Neutrophil (primary cell): Measurements from ENCODE around the gene KIF26B.

Experiments
- H3K27ac ChIP-seq: fragments of 200-600 bp; sonication (generic); 2 replicates; pipeline ENCODE4 v1.5.1; 2016; ENCODE audit warnings: mild to moderate bottlenecking, moderate library complexity
- H3K27me3 ChIP-seq: fragments of 200-600 bp; sonication (generic); 2 replicates; pipeline ENCODE4 v1.6.0; 2016; ENCODE audit warnings: mild to moderate bottlenecking
- H3K36me3 ChIP-seq: fragments of 200-600 bp; sonication (generic); 2 replicates; pipeline ENCODE4 v1.5.1; 2017
- H3K4me1 ChIP-seq, 2 experiments: fragments of 200-600 bp in 1 of 2; sonication (generic) in 1 of 2; 1 replicate in 1 of 2; 2 replicates in 1 of 2; pipeline versions ENCODE4 v1.5.1 to v1.6.1; 2013 to 2016; ENCODE audit warnings: low read depth in 1 of 2, low read length in 1 of 2, mild to moderate bottlenecking in 1 of 2, moderate library complexity in 1 of 2; ENCODE audit not compliant: control insufficient read depth in 1 of 2, insufficient read depth in 1 of 2
- H3K4me3 ChIP-seq, 2 experiments: fragments of 200-600 bp in 1 of 2; sonication (generic) in 1 of 2; 1 replicate in 1 of 2; 2 replicates in 1 of 2; pipeline ENCODE4 v1.5.1; 2013 to 2016; ENCODE audit warnings: low read depth in 1 of 2, low read length in 1 of 2, mild to moderate bottlenecking in 1 of 2, moderate library complexity in 1 of 2
- H3K9me3 ChIP-seq: fragments of 200-600 bp; sonication (generic); 2 replicates; pipeline ENCODE4 v1.5.1; 2016
- TF ChIP-seq, protein P1 (sequence below): fragments of 200-600 bp; sonication (generic); IDR thresholded peaks from 2 replicates; pipeline ENCODE4 v1.5.1; 2016; ENCODE audit warnings: antibody characterized with exemption

KIF26B gene

DNA sequence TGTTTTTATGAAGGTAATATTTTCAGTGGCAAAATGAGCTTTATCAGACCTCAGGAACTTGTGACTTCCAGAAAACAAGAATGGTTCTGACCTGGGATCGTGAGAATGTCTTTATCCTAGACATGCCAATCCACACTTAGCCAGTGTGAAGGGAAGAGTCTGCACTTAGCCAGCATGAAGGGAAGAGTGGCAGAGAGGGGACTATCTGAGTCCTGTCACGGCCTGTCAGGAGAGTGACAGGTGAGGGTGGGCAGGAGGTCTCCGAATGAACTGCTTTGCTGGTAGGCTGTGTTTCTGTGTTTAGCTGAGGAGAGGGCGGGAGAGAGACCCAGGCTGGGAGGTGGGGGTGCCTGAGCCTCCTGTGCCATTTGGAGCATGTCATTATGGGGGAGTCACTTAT, 173.1 kb downstream of the KIF26B start:
- no peak overlapping the region for H3K27ac ChIP-seq
- H3K4me1 ChIP-seq: no peaks in the 10 kb centered on the region
- H3K27me3 ChIP-seq: no peaks in the 10 kb centered on the region
- no peak overlapping the region for H3K4me3 ChIP-seq
- TF ChIP-seq, protein P1, sequence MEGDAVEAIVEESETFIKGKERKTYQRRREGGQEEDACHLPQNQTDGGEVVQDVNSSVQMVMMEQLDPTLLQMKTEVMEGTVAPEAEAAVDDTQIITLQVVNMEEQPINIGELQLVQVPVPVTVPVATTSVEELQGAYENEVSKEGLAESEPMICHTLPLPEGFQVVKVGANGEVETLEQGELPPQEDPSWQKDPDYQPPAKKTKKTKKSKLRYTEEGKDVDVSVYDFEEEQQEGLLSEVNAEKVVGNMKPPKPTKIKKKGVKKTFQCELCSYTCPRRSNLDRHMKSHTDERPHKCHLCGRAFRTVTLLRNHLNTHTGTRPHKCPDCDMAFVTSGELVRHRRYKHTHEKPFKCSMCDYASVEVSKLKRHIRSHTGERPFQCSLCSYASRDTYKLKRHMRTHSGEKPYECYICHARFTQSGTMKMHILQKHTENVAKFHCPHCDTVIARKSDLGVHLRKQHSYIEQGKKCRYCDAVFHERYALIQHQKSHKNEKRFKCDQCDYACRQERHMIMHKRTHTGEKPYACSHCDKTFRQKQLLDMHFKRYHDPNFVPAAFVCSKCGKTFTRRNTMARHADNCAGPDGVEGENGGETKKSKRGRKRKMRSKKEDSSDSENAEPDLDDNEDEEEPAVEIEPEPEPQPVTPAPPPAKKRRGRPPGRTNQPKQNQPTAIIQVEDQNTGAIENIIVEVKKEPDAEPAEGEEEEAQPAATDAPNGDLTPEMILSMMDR: no peak
- H3K9me3 ChIP-seq: no peaks in the 10 kb centered on the region
- no peaks in the 10 kb centered on the region for H3K36me3 ChIP-seq

DNA sequence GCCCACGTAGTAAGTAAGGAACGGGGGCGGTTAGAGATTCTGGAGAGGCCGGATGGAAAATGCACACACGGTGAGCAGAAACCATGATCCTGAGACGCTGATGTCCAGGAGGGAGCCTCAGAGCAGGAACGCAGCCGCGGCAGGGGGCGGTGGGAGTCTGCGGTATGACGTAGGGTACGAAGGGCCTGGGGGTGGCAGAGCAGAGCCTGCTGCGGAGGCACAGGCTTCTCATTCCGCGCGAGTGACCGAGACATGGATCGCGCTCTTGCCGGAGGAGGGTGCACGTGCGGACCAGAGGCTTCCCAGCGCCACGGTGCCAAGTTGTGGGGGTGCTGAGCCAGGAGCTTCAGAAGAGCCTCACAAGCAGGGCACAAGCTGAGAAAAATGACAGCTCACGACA, 176.2 kb downstream of the KIF26B start:
- no peak overlapping the region for H3K4me3 ChIP-seq
- H3K4me1 ChIP-seq: no peaks in the 10 kb centered on the region
- no peaks in the 10 kb centered on the region for H3K36me3 ChIP-seq
- TF ChIP-seq, protein P1: no peak
- no peak overlapping the region for H3K27ac ChIP-seq
- no peaks in the 10 kb centered on the region for H3K9me3 ChIP-seq
- no peaks in the 10 kb centered on the region for H3K27me3 ChIP-seq

- Histone ChIP-seq H3K4me1 (no peaks in the 10 kb centered on the region), H3K4me3 (no peak overlapping the region), H3K27ac (no peak overlapping the region), H3K36me3 (no peaks in the 10 kb centered on the region), H3K9me3 (no peaks in the 10 kb centered on the region), H3K27me3 (no peaks in the 10 kb centered on the region)
- TF ChIP-seq, protein P1: no peak
Observed at GRCh38 chr1:245332085-245332484, 177.3 kb downstream of the KIF26B start.

DNA sequence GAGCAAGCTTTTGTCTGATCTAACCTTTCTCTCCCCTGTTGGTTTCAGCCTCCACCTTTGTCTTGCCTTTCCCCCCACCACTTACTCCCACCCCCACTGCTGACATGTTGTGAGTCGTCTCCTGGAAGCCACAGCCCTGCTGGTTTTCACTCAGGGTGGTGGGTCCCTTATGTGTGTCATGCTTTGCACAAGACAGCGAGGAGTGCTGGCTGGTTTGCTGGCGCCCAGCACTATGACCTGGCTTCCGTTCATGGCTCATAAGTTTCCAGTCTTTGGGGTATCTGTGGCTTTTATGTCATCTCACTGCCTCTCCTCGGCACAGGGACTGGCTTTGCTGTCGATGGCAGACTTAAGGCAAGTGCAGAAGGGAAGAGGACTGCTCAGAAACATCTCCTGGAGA, 177.7 kb downstream of the KIF26B start:
- Histone ChIP-seq H3K4me3 (no peak overlapping the region), H3K27ac (no peak overlapping the region), H3K27me3 (no peaks in the 10 kb centered on the region), H3K9me3 (no peaks in the 10 kb centered on the region), H3K36me3 (no peaks in the 10 kb centered on the region), H3K4me1 (no peaks in the 10 kb centered on the region)
- TF ChIP-seq, protein P1: no peak

DNA sequence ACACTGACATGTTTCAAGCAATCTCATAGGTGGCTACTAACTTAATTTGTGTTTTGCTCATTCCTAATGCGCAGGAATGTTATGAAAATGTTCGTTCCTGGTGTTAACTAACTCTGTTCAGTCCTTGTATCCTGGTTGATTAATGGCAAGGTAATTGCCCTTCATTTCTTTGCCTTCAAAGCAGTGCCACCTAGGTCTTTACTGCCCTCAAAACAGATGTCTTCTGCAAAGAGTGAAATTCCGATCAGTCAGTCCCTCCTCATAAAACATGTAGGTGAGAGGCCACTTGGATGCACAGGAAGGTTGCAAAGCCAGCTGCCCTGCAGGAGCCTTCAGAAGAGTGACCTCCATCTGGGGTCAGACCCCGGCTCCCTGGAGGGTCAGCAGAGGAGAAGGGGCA, 179.4 kb downstream of the KIF26B start:
- Histone ChIP-seq H3K4me1 (no peaks in the 10 kb centered on the region), H3K27me3 (no peaks in the 10 kb centered on the region), H3K36me3 (no peaks in the 10 kb centered on the region), H3K27ac (no peak overlapping the region), H3K4me3 (no peak overlapping the region), H3K9me3 (no peaks in the 10 kb centered on the region)
- TF ChIP-seq, protein P1: no peak
